ENCODE data around the gene ZNF346.
A peak's percentile ranks its signal among the peaks of the same experiment; 100 is the strongest.
"Not testable (repeated sequence)": the region's sequence is repeated elsewhere in the genome, so short reads cannot be mapped to it uniquely, and the experiment has no call there.

Gene ZNF346, protein sequence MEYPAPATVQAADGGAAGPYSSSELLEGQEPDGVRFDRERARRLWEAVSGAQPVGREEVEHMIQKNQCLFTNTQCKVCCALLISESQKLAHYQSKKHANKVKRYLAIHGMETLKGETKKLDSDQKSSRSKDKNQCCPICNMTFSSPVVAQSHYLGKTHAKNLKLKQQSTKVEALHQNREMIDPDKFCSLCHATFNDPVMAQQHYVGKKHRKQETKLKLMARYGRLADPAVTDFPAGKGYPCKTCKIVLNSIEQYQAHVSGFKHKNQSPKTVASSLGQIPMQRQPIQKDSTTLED

DNA sequence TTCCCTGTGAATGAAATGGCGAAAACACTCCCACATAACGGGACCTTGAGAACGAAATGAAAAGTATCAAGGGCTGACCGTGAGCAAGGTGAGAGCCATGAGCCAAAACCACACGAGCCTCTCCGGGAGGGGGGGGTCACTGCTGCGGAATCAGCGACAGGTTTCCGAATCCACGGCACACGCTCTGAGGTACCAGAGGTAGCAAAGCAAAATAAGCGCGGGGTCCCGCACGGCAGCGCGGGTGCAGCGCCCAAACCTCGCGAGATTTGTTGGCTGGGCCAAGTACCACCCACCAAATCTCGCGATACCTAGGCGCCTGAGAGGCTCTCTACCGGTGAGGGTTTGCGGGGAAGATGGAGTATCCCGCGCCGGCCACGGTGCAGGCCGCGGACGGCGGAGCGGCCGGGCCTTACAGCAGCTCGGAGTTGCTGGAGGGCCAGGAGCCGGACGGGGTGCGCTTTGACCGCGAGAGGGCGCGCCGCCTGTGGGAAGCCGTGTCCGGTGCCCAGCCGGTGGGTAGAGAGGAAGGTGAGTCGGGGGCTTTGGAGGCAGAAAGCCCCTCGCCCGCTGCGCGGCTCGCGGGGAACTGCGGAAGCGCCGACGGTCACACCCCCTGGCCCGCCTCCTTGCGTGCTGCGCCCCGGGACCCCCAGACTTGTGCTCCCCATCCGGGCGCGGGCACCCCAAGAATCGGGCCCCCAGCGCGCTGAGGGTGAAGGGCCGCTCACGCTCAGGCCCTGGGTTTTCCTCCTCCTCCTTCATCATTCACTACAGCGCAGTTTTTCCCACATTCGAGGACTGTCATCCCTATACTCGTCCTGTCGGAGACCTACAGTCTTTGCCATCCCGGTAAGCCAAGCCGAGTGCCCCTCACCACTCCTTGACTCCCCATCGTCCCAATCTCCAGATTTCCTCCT lies at the start of gene ZNF346:
Gene ZNF346, plus strand, starts transcription at position 311 of the 917 bp plus-strand sequence. Its CDS starts 43 bp downstream, at position 354.
- peaks cover 0 to 4% of the 10 kb centered on the region in 2 donors for H3K36me3 ChIP-seq (ENCODE audit: control insufficient read depth in 1 of 2, insufficient read depth in 2 of 2, low read length in 2 of 2)
- H3K9me3 ChIP-seq (ENCODE audit: control insufficient read depth in 1 of 2, low read length in 2 of 2) = no peaks in the 10 kb centered on the region
- H3K4me3 ChIP-seq (ENCODE audit: low read depth in 1 of 2, low read length in 2 of 2) = peak within 1 kb of the TSS; percentile 73 to 79
- H3K4me1 ChIP-seq (ENCODE audit: control insufficient read depth in 1 of 2, insufficient read depth in 2 of 2, low read length in 2 of 2) = peaks cover 0 to 9% of the 10 kb centered on the region in 2 donors
- peak within 1 kb of the TSS; percentile 64 for H3K27ac ChIP-seq (ENCODE audit: low read length)
- no peaks in the 10 kb centered on the region for H3K27me3 ChIP-seq (ENCODE audit: low read depth, low read length)

DNA sequence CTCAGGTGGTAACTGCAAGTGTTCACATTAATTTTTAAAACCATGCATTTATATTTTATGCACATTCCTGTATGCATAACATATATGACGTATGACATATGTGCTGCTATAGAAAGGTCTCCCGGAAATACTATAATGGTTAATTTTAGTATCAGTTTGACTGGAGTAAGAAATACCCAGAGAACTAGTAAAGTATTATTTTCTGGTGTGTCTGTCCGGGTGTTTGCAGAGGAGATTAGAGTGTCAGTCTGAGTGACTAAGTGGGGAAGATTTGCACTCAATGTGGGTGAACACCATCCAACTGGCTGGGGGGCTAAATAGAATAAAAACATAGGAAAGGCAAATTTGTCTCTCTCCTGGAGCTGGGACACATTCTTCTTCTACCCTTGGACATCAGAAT lies 42.8 kb upstream of the ZNF346 start:
- H3K36me3 ChIP-seq (ENCODE audit: control insufficient read depth in 1 of 2, insufficient read depth in 2 of 2, low read length in 2 of 2) = peaks cover 14 to 26% of the 10 kb centered on the region in 2 donors
- no peaks in the 10 kb centered on the region for H3K4me1 ChIP-seq (ENCODE audit: control insufficient read depth in 1 of 2, insufficient read depth in 2 of 2, low read length in 2 of 2)
- H3K4me3 ChIP-seq (ENCODE audit: low read depth in 1 of 2, low read length in 2 of 2) = no peak overlapping the region
- no peaks in the 10 kb centered on the region for H3K27me3 ChIP-seq (ENCODE audit: low read depth, low read length)
- no peaks in the 10 kb centered on the region for H3K9me3 ChIP-seq (ENCODE audit: control insufficient read depth in 1 of 2, low read length in 2 of 2)
- H3K27ac ChIP-seq (ENCODE audit: low read length) = no peak overlapping the region

DNA sequence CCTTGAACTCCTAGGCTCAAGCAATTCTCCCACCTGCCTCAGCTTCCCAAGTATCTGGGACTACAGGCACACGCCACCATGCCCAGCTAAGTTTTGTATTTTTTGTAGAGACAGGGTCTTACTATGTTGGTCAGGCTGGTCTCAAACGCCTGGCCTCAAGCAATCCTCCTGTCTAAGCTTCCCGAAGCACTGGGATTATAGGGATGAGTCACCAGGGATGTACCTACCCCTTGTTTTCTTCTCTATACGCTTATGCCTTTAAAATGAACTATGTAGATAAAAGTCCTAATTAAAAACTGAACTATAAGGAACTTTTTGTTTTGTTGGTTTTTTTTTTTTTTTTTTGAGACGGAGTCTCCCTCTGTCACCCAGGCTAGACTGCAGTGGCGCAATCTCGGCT lies 41.7 kb upstream of the ZNF346 start:
- Histone ChIP-seq H3K27me3 (ENCODE audit: low read depth, low read length) (no peaks in the 10 kb centered on the region), H3K4me3 (ENCODE audit: low read depth in 1 of 2, low read length in 2 of 2) (no peak overlapping the region), H3K9me3 (ENCODE audit: control insufficient read depth in 1 of 2, low read length in 2 of 2) (no peaks in the 10 kb centered on the region), H3K4me1 (ENCODE audit: control insufficient read depth in 1 of 2, insufficient read depth in 2 of 2, low read length in 2 of 2) (no peaks in the 10 kb centered on the region), H3K36me3 (ENCODE audit: control insufficient read depth in 1 of 2, insufficient read depth in 2 of 2, low read length in 2 of 2) (peaks cover 14 to 25% of the 10 kb centered on the region in 2 donors), H3K27ac (ENCODE audit: low read length) (no peak overlapping the region)

DNA sequence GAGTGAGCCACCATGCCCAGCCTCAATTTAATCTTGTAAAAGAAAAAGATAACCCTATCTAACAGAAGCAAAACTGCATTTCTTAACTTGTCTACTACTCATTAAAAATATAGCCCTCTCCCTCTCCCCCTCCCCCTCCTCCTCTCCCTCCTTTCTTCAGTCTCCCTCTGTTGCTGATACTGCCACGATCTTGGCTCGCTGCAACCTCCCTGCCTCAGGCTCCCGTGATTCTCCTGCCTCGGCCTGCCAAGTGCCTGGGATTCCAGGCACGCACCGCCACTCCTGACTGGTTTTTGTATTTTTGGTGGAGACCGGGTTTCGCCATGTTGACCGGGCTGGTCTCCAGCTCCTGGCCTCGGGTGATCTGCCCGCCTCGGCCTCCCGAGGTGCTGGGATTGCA lies 39.4 kb upstream of the ZNF346 start:
- not testable (repeated sequence) for H3K4me3 ChIP-seq (ENCODE audit: low read depth in 1 of 2, low read length in 2 of 2); H3K27me3 ChIP-seq (ENCODE audit: low read depth, low read length); H3K27ac ChIP-seq (ENCODE audit: low read length); H3K4me1 ChIP-seq (ENCODE audit: control insufficient read depth in 1 of 2, insufficient read depth in 2 of 2, low read length in 2 of 2); H3K9me3 ChIP-seq (ENCODE audit: control insufficient read depth in 1 of 2, low read length in 2 of 2)
- peaks cover 14 to 25% of the 10 kb centered on the region in 2 donors for H3K36me3 ChIP-seq (ENCODE audit: control insufficient read depth in 1 of 2, insufficient read depth in 2 of 2, low read length in 2 of 2)

DNA sequence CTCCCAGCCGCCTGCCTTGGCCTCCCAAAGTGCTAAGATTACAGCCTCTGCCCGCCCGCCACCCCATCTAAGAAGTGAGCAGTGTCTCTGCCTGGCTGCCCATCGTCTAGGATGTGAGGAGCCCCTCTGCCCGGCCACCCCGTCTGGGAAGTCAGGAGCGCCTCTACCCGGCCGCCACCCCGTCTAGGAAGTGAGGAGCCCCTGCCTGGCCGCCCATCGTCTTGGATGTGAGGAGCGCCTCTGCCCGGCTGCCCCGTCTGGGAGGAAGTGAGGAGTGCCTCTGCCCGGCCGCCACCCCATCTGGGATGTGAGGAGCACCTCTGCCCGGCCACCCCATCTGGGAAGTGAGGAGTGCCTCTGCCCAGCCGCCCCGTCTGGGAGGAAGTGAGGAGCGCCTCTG lies 38.9 kb upstream of the ZNF346 start:
- H3K9me3 ChIP-seq (ENCODE audit: control insufficient read depth in 1 of 2, low read length in 2 of 2); H3K4me3 ChIP-seq (ENCODE audit: low read depth in 1 of 2, low read length in 2 of 2); H3K4me1 ChIP-seq (ENCODE audit: control insufficient read depth in 1 of 2, insufficient read depth in 2 of 2, low read length in 2 of 2); H3K27ac ChIP-seq (ENCODE audit: low read length); H3K27me3 ChIP-seq (ENCODE audit: low read depth, low read length): not testable (repeated sequence)
- peaks cover 14 to 25% of the 10 kb centered on the region in 2 donors for H3K36me3 ChIP-seq (ENCODE audit: control insufficient read depth in 1 of 2, insufficient read depth in 2 of 2, low read length in 2 of 2)

DNA sequence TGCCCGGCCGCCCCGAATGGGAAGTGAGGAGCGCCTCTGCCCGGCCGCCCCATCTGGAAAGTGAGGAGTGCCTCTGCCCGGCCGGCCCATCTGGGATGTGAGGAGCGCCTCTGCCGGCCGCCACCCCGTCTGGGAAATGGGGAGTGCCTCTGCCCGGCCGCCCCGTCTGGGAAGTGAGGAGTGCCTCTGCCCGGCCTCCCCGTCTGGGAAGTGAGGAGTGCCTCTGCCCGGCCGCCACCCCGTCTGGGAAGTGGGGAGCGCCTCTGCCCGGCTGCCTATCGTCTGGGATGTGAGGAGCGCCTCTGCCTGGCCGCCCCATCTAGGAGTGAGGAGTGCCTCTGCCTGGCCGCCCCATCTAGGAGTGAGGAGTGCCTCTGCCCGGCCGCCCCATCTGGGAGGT lies 38.3 kb upstream of the ZNF346 start:
- H3K27me3 ChIP-seq (ENCODE audit: low read depth, low read length); H3K9me3 ChIP-seq (ENCODE audit: control insufficient read depth in 1 of 2, low read length in 2 of 2); H3K4me1 ChIP-seq (ENCODE audit: control insufficient read depth in 1 of 2, insufficient read depth in 2 of 2, low read length in 2 of 2); H3K27ac ChIP-seq (ENCODE audit: low read length); H3K4me3 ChIP-seq (ENCODE audit: low read depth in 1 of 2, low read length in 2 of 2): not testable (repeated sequence)
- H3K36me3 ChIP-seq (ENCODE audit: control insufficient read depth in 1 of 2, insufficient read depth in 2 of 2, low read length in 2 of 2) = peaks cover 9 to 23% of the 10 kb centered on the region in 2 donors

DNA sequence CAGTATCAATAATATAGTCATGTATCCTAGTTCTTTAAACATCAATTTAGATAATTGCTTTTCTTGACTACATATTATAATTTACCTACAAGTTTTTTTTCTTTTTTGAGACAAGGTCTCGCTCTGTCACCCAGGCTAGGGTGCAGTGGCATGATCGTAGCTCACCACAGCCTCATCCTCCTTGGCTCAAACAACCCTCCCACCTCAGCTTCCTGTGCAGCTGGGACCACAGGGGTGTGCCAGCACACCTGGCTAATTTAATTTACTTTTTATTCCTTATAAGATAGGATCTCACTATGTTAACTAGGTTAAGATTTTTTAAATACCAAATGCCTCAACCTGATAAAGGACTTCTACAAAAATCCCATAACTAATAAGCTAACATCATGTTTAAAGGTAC lies 37.0 kb upstream of the ZNF346 start:
- no peaks in the 10 kb centered on the region for H3K9me3 ChIP-seq (ENCODE audit: control insufficient read depth in 1 of 2, low read length in 2 of 2)
- H3K36me3 ChIP-seq (ENCODE audit: control insufficient read depth in 1 of 2, insufficient read depth in 2 of 2, low read length in 2 of 2) = peaks cover 0 to 11% of the 10 kb centered on the region in 2 donors
- H3K27me3 ChIP-seq (ENCODE audit: low read depth, low read length) = no peaks in the 10 kb centered on the region
- no peak overlapping the region for H3K27ac ChIP-seq (ENCODE audit: low read length)
- no peak overlapping the region for H3K4me3 ChIP-seq (ENCODE audit: low read depth in 1 of 2, low read length in 2 of 2)
- H3K4me1 ChIP-seq (ENCODE audit: control insufficient read depth in 1 of 2, insufficient read depth in 2 of 2, low read length in 2 of 2) = no peaks in the 10 kb centered on the region

DNA sequence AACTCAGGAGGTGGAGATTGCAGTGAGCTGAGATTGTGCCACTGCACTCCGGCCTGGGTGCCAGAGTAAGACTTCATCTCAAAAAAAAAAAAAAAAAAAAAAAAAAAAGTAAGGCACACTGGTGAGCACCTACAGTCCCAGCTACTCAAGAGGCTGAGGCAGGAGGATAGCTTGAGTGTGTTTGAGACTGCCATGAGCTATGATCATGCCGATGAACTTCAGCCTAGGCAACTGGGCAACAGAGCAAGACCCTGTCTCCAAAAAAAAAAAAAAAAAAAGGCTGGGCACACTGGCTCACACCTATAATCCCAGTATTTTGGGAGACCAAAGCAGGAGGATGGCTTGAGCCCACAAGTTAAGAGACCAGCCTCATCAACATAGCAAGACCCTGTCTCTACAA lies 36.2 kb upstream of the ZNF346 start:
- no peak overlapping the region for H3K4me3 ChIP-seq (ENCODE audit: low read depth in 1 of 2, low read length in 2 of 2)
- H3K27me3 ChIP-seq (ENCODE audit: low read depth, low read length) = no peaks in the 10 kb centered on the region
- peaks cover 0 to 4% of the 10 kb centered on the region in 2 donors for H3K36me3 ChIP-seq (ENCODE audit: control insufficient read depth in 1 of 2, insufficient read depth in 2 of 2, low read length in 2 of 2)
- H3K9me3 ChIP-seq (ENCODE audit: control insufficient read depth in 1 of 2, low read length in 2 of 2) = no peaks in the 10 kb centered on the region
- H3K27ac ChIP-seq (ENCODE audit: low read length) = no peak overlapping the region
- no peaks in the 10 kb centered on the region for H3K4me1 ChIP-seq (ENCODE audit: control insufficient read depth in 1 of 2, insufficient read depth in 2 of 2, low read length in 2 of 2)

DNA sequence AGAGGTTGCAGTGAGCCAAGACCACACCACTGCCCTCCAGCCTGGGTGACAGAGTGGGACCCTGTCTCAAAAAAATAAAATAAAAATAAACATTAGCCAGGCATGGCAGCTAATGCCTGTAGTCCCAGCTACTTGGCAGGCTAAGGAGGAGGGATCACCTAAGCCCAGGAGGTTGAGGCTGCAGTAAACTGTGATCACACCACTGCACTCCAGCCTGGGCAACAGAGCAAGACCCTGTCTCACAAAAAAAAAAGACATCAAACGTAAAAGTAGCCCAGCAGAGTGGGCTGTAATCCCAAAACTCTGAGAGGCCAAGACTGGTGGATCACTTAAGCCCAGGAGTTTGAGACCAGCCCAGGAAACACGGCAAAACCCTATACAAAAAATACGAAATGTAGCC lies 34.9 kb upstream of the ZNF346 start:
- H3K9me3 ChIP-seq (ENCODE audit: control insufficient read depth in 1 of 2, low read length in 2 of 2) = no peaks in the 10 kb centered on the region
- no peaks in the 10 kb centered on the region for H3K4me1 ChIP-seq (ENCODE audit: control insufficient read depth in 1 of 2, insufficient read depth in 2 of 2, low read length in 2 of 2)
- no peak overlapping the region for H3K4me3 ChIP-seq (ENCODE audit: low read depth in 1 of 2, low read length in 2 of 2)
- no peak overlapping the region for H3K27ac ChIP-seq (ENCODE audit: low read length)
- no peaks in the 10 kb centered on the region for H3K27me3 ChIP-seq (ENCODE audit: low read depth, low read length)
- H3K36me3 ChIP-seq (ENCODE audit: control insufficient read depth in 1 of 2, insufficient read depth in 2 of 2, low read length in 2 of 2) = no peaks in the 10 kb centered on the region

DNA sequence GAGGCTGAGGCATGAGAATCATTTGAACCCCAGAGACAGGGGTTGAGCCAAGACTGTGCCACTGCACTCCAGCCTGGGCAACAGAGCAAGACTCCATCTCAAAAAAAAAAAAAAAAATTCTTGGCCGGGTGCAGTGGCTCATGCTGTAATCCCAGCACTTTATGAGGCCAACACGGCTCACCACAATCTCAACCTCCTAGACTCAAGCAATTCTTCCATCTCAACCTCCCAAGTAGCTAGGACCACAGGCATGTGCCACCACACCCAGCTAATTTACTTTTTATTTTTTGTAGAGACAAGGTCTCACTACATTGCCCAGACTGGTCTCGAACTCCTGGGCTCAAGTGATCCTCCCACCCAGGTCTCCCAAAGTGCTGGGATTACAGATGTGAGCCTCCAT lies 29.4 kb upstream of the ZNF346 start:
- not testable (repeated sequence) for H3K36me3 ChIP-seq (ENCODE audit: control insufficient read depth in 1 of 2, insufficient read depth in 2 of 2, low read length in 2 of 2); H3K9me3 ChIP-seq (ENCODE audit: control insufficient read depth in 1 of 2, low read length in 2 of 2); H3K4me1 ChIP-seq (ENCODE audit: control insufficient read depth in 1 of 2, insufficient read depth in 2 of 2, low read length in 2 of 2); H3K4me3 ChIP-seq (ENCODE audit: low read depth in 1 of 2, low read length in 2 of 2); H3K27me3 ChIP-seq (ENCODE audit: low read depth, low read length); H3K27ac ChIP-seq (ENCODE audit: low read length)

DNA sequence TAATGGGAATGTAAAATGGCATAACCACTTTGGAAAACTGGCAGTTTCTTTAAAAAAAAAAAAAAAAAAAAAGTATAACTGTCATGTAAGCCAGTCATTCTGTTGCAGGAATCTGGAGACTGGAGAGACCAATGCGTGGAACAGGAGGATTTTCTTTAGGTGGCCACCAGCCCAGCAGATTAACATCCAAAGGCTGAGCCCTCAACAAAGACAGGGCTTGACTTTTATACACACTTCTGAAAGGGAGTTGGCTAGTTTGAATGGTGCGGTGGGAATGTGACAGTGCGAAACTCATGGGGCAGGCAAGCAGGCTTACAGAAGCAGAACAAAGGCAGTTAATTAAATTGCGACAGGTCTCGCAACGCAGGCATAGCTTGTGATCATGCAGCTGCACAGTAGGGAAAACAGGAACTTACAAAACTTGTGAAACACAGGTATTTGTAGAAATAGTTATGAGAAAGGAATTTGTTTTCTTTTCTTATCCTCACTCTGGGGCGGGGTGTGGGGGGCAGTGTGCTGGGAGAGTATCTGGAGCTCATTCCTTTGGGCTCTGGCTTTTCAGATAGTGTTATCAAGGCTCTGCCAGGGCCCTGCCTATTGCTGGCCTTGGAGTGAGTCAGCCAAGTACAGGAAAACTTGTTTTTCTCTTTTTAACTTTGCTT lies 27.9 kb upstream of the ZNF346 start:
- Histone ChIP-seq H3K27ac (ENCODE audit: low read length) (no peak overlapping the region), H3K4me3 (ENCODE audit: low read depth in 1 of 2, low read length in 2 of 2) (no peak overlapping the region), H3K4me1 (ENCODE audit: control insufficient read depth in 1 of 2, insufficient read depth in 2 of 2, low read length in 2 of 2) (peaks cover 0 to 10% of the 10 kb centered on the region in 2 donors), H3K36me3 (ENCODE audit: control insufficient read depth in 1 of 2, insufficient read depth in 2 of 2, low read length in 2 of 2) (no peaks in the 10 kb centered on the region), H3K9me3 (ENCODE audit: control insufficient read depth in 1 of 2, low read length in 2 of 2) (peaks cover 0 to 4% of the 10 kb centered on the region in 2 donors), H3K27me3 (ENCODE audit: low read depth, low read length) (no peaks in the 10 kb centered on the region)

Measured in muscle layer of duodenum (tissue), 2 donors.